T-helper 22 cell (primary cell): ENCODE measurements around the gene TTC3.

Experiments
- DNase-seq: peaks from one replicate; pipeline ENCODE4 v3.0.0-alpha.2; 2020; ENCODE audit warnings: low read depth

The TTC3 gene

GRCh38 chr21:37226041-37226920 lies 153.2 kb downstream of the TTC3 start:
- DNase-seq, result no peak

GRCh38 chr21:37227071-37228002 lies 154.3 kb downstream of the TTC3 start:
- no peak for DNase-seq

- DNase-seq, result no peak
These were observed 154.9 kb downstream of the TTC3 start for GRCh38 chr21:37228003-37228400.

- DNase-seq, result no peak
These were observed 157.7 kb downstream of the TTC3 start for GRCh38 chr21:37230632-37231248.

GRCh38 chr21:37231249-37231645 lies 158.2 kb downstream of the TTC3 start:
- DNase-seq, result no peak

- DNase-seq, result no peak
These were observed 158.6 kb downstream of the TTC3 start for GRCh38 chr21:37231671-37232070.

- DNase-seq, result no peak
These were observed 159.4 kb downstream of the TTC3 start for GRCh38 chr21:37232274-37233018.

GRCh38 chr21:37233551-37234146 lies 160.6 kb downstream of the TTC3 start:
- DNase-seq, result no peak

- no peak for DNase-seq
These were observed 164.3 kb downstream of the TTC3 start for GRCh38 chr21:37237346-37237745.

- DNase-seq, result no peak
These were observed 164.7 kb downstream of the TTC3 start for GRCh38 chr21:37237764-37238163.

GRCh38 chr21:37240978-37241377 lies 167.9 kb downstream of the TTC3 start:
- DNase-seq, result no peak

GRCh38 chr21:37241426-37241825 lies 168.4 kb downstream of the TTC3 start:
- DNase-seq, result no peak

GRCh38 chr21:37243961-37244360 lies 170.9 kb downstream of the TTC3 start:
- DNase-seq, result no peak

GRCh38 chr21:37244501-37245095 lies 171.5 kb downstream of the TTC3 start:
- DNase-seq, result no peak

GRCh38 chr21:37245151-37245550 lies 172.1 kb downstream of the TTC3 start:
- no peak for DNase-seq

- DNase-seq, result no peak
These were observed 175.2 kb downstream of the TTC3 start for GRCh38 chr21:37248298-37248697.

- no peak for DNase-seq
These were observed 176.3 kb downstream of the TTC3 start for GRCh38 chr21:37249112-37249904.

- no peak for DNase-seq
These were observed 178.2 kb downstream of the TTC3 start for GRCh38 chr21:37251294-37251634.
